ENCODE measurements around the gene ACTN4.

GRCh38 chr19:38655148-38655824, 7.8 kb downstream of the ACTN4 start:
- TF ChIP-seq POLR2A (IDR thresholded peaks at IDR 0.05) (no peak), CTCF (IDR thresholded peaks at IDR 0.05) (no peak)

Measured in ovary (tissue), 3 donors.